D721Med (cell line): ENCODE results near the gene SLC9A9.

Source experiments
- DNase-seq: peaks from one replicate; pipeline ENCODE4 v3.0.0; 2011; ENCODE audit warnings: low spot score; ENCODE audit not compliant: insufficient read length
- FAIRE-seq: peaks from 2 replicates; lab custom pipeline; 2011; peaks lifted over from hg19 to GRCh38; lab: Jason Lieb, UNC
- CTCF ChIP-seq: IDR thresholded peaks from 2 replicates; pipeline ENCODE4 v1.5.1; 2012; ENCODE audit warnings: mild to moderate bottlenecking, control low read depth; ENCODE audit not compliant: insufficient read depth; ENCODE audit errors: missing control alignments

The SLC9A9 gene

GRCh38 chr3:143552851-143553250, 295.4 kb downstream of the SLC9A9 start:
- FAIRE-seq (no peak), DNase-seq (no peak)
- no peak for TF ChIP-seq CTCF

GRCh38 chr3:143551761-143552160, 296.5 kb downstream of the SLC9A9 start:
- DNase-seq = no peak
- FAIRE-seq = no peak
- no peak for TF ChIP-seq CTCF

- FAIRE-seq = no peak
These were observed 299.3 kb downstream of the SLC9A9 start for GRCh38 chr3:143548861-143549497.

GRCh38 chr3:143548393-143548792, 299.9 kb downstream of the SLC9A9 start:
- DNase-seq (no peak), FAIRE-seq (no peak)
- no peak for TF ChIP-seq CTCF

More at GRCh38 chr3:143548861-143549497, 299.3 kb downstream of the SLC9A9 start:
- TF ChIP-seq CTCF = no peak
- DNase-seq = no peak

GRCh38 chr3:143538577-143538981, 309.7 kb downstream of the SLC9A9 start:
- TF ChIP-seq CTCF = no peak
- DNase-seq = no peak
- no peak for FAIRE-seq

- TF ChIP-seq CTCF = no peak
- FAIRE-seq (no peak), DNase-seq (no peak)
These were observed 310.2 kb downstream of the SLC9A9 start for GRCh38 chr3:143538061-143538460.

GRCh38 chr3:143536817-143537535, 311.3 kb downstream of the SLC9A9 start:
- no peak for DNase-seq
- no peak for TF ChIP-seq CTCF
- no peak for FAIRE-seq
